ENCODE data around the gene RPS27. TPM values are rescaled to one million over a fixed set of nuclear protein-coding genes. Genes with fewer than 3 reads are reported as not detected.

The RPS27 gene
- polyA plus RNA-seq, 1 donor from 2014 or later = 2,235 TPM

- no peak within 1 kb of the TSS for H3K27ac ChIP-seq (ENCODE audit: low read length)
Observed at GRCh38 chr1:153985941-153986761, 4.4 kb upstream of the RPS27 start, which contains the start of gene RAB13. RAB13 (minus strand) TSS chr1:153986339; CDS start chr1:153986236, 103 bp downstream.

More at GRCh38 chr1:153985941-153986761, 4.4 kb upstream of the RPS27 start, which contains the start of gene RAB13:
- no peaks in the 10 kb centered on the region for H3F3A ChIP-seq (ENCODE audit: insufficient read depth, low read length, poor library complexity, severe bottlenecking)
- H4K20me1 ChIP-seq (ENCODE audit: insufficient read depth) = no peaks in the 10 kb centered on the region
- no peak for TF ChIP-seq CTCF (IDR thresholded peaks at IDR 0.05; ENCODE audit: poor library complexity, severe bottlenecking)
- TF ChIP-seq REST (IDR thresholded peaks at IDR 0.05; ENCODE audit: borderline replicate concordance) = no peak
- TF ChIP-seq EZH2 (IDR thresholded peaks at IDR 0.05; ENCODE audit: borderline replicate concordance, insufficient read depth, low read length, poor library complexity, severe bottlenecking) = no peak
- TF ChIP-seq MXI1 (conservative IDR thresholded peaks at IDR 0.05; ENCODE audit: poor library complexity, severe bottlenecking) = no peak
- TF ChIP-seq EP300 (conservative IDR thresholded peaks at IDR 0.05; ENCODE audit: poor library complexity, severe bottlenecking) = no peak
- no peak for TF ChIP-seq POLR2AphosphoS5 (IDR thresholded peaks at IDR 0.05)
- no peak for TF ChIP-seq RAD21 (conservative IDR thresholded peaks at IDR 0.05)
- no peak for TF ChIP-seq SMC3 (conservative IDR thresholded peaks at IDR 0.05; ENCODE audit: poor library complexity)
- no peak for TF ChIP-seq TAF1 (IDR thresholded peaks at IDR 0.05; ENCODE audit: low read depth)
- no peak within 1 kb of the TSS for H3K4me3 ChIP-seq (ENCODE audit: low read length)
- H2AFZ ChIP-seq (ENCODE audit: low read depth, low read length) = no peak within 1 kb of the TSS
- H3K9me3 ChIP-seq (ENCODE audit: low read length) = no peaks in the 10 kb centered on the region
- H3K27me3 ChIP-seq (ENCODE audit: insufficient read depth, low read depth, low read length) = no peaks in the 10 kb centered on the region
- H3K9me2 ChIP-seq (ENCODE audit: insufficient read depth, low read length) = no peaks in the 10 kb centered on the region
- H3K79me2 ChIP-seq (replicated peaks; ENCODE audit: insufficient read depth, low read length) = peaks cover 6% of the 10 kb centered on the region
- H3K4me2 ChIP-seq (ENCODE audit: low read length) = no peak within 1 kb of the TSS
- H3K9ac ChIP-seq (ENCODE audit: low read length) = no peak within 1 kb of the TSS
- no peaks in the 10 kb centered on the region for H3K36me3 ChIP-seq (ENCODE audit: insufficient read depth, low read length)

Data from neural cell (in vitro differentiated cells).